ENCODE data around the gene XYLT1.

The XYLT1 gene

GRCh38 chr16:17403859-17404545, 66.8 kb downstream of the XYLT1 start:
- no peak for DNase-seq (ENCODE audit: low read depth in 2 of 2)

- DNase-seq (ENCODE audit: low read depth in 2 of 2), result no peak
Observed at GRCh38 chr16:17403156-17403809, 67.5 kb downstream of the XYLT1 start.

GRCh38 chr16:17397499-17397891, 73.3 kb downstream of the XYLT1 start:
- DNase-seq (ENCODE audit: low read depth in 2 of 2), result no peak

- no peak for DNase-seq (ENCODE audit: low read depth in 2 of 2)
Observed at GRCh38 chr16:17396762-17397498, 73.8 kb downstream of the XYLT1 start.

DNA sequence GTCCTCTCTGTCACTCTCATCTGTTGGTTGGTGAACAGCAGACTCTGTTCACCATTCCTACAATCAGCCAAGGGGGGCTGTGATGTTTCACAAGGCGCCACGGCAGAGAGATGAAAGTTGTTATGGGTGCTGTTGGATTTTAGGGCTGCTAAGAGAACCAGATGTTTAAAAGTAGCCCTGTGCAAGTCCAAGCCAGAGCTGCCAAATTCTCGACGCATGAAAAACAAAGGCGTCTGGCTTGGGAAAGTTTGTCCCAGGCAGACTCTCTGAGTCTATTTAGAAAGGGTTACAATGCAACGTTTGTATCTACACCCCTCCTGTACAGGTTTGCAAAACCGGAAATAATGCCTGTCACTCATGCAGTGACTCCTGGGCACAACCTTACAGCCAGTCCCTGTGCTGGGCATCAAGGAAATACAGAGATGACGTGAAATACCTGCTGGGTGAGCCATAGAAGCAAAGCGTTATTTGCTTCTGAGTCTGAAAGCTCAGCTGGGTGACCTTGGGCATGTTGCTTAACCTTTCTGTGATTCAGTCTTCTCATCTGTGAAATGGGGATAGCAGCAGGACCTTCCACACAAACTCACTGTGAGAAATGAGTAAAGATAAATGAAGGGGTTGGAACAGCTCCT, 74.8 kb downstream of the XYLT1 start:
- no peak for DNase-seq (ENCODE audit: low read depth in 2 of 2)

DNA sequence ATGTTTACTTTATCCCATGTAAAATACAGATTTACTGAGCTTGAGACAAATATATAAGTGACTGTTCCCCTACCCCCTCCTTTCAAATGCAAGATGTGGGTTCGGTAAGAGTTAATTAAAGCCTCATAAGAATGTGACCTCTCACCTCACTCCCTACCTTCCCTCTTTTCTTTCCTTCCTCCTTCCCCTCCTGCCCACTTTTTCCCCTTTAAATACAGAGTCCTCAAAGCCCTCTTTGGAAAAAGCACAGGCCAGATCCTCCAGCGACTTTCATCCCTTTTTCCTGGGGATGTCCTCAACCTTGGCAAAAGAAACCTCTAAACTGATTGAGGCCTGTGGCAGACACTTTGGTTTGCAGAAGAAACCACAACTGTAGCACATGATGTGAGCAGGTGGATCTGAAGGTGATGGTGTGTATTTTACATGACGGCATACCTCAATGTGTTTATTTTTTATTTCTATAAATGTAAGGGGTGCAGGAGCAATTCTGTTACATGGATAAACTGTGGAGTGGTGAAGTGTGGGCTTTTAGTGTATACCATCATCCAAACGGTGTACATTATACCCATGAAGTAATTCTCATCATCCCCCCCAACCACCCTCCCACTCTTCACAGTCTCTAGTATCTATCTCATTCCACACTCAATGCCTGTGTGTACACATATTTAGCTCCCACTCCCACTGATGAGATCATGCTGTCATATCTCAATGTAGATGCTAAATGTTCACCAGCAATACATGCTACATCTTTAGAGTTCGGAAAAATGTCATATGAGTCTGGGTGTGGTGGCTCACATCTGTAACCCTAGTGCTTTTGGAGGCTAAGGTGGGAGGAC, 77.7 kb downstream of the XYLT1 start:
- DNase-seq (ENCODE audit: low read depth in 2 of 2), result no peak

DNA sequence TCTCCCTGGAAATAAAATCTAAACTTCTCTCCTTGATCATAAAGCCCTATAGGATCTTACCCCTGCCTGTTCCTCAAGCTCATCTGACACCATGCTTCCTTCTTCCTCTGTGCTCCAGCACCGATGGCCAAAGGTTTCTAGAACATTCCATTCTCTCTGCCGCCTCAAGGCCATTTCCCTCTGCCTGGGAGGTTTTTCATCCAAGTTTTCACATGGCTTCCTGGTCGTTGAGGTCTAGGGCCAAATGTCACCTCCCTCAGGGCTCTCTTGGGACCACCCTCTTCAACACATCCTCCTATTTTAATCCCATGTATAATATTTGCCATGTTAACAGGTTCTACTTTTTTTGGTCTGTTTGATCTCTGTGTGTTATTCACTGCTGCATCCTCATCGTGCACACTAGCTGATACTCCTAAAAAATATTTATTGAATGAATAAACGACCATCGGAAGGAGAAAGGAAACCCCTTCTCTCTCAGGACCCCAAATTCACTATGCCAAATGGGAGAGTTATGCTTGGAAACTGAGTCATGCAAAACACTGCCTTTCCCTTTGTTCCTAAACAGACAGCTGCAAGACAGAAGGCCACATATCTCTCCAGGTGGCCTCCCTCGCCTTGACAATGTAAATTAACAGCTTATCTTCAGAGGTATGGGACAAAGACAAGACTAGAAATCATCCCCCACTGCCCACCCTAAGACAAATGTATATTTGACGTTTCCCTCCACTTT, 78.5 kb downstream of the XYLT1 start:
- no peak for DNase-seq (ENCODE audit: low read depth in 2 of 2)

GRCh38 chr16:17391715-17392114, 79.0 kb downstream of the XYLT1 start:
- no peak for DNase-seq (ENCODE audit: low read depth in 2 of 2)

- no peak for DNase-seq (ENCODE audit: low read depth in 2 of 2)
Observed at GRCh38 chr16:17389384-17389783, 81.4 kb downstream of the XYLT1 start.

- DNase-seq (ENCODE audit: low read depth in 2 of 2), result no peak
Observed at GRCh38 chr16:17387256-17387655, 83.5 kb downstream of the XYLT1 start.

- DNase-seq (ENCODE audit: low read depth in 2 of 2), result no peak
Observed at GRCh38 chr16:17386229-17386628, 84.5 kb downstream of the XYLT1 start.

GRCh38 chr16:17384471-17384870, 86.3 kb downstream of the XYLT1 start:
- DNase-seq (ENCODE audit: low read depth in 2 of 2), result no peak

GRCh38 chr16:17382949-17383863, 87.6 kb downstream of the XYLT1 start:
- no peak for DNase-seq (ENCODE audit: low read depth in 2 of 2)

DNA sequence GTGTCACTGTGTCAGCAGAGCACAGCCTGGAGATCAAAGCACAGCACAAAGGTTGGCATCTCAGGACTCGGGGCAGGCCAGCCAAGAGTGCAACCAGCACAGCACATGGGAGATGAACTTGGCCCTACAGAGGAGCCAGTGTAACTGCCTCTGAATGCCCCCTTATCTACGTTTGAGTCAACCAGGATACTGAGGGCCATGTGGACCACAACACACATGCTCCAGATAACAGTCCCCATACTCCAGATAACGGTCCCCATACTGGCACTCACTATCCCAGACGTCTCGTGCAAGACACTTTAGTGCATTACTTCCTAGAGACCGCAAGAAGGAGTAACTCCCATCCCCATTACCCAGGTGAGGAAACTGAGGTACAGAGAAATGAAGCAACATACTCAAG, 88.2 kb downstream of the XYLT1 start:
- DNase-seq (ENCODE audit: low read depth in 2 of 2), result no peak

- no peak for DNase-seq (ENCODE audit: low read depth in 2 of 2)
Observed at GRCh38 chr16:17381784-17382183, 89.0 kb downstream of the XYLT1 start.

- no peak for DNase-seq (ENCODE audit: low read depth in 2 of 2)
Observed at GRCh38 chr16:17380613-17381012, 90.1 kb downstream of the XYLT1 start.

DNA sequence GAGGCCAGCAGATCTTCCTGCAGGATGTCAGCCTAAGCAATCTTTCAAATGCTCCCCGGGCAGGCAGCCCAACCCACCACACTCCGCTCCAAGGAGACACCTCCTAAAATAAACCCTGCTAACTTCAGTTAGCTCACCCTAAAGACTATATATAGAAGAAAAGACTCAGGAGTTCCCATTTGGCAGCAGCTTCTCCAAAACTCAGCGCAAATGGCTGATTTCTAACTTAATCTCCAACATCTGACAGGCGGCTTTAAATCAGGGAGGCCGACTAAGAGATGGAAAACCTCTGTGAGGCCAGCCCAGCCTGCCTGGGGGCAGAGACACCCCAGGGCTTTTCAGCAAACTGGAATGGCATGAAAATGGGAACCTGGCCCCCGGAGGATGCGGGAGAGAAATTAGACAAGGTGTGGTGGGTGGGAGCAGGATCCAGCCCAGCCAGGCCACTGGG, 91.6 kb downstream of the XYLT1 start:
- no peak for DNase-seq (ENCODE audit: low read depth in 2 of 2)

- DNase-seq (ENCODE audit: low read depth in 2 of 2), result no peak
Observed at GRCh38 chr16:17377360-17378324, 93.1 kb downstream of the XYLT1 start.

Measured in stimulated activated CD4-positive, alpha-beta T cell treated with anti-CD3 and anti-CD28 coated beads, Interleukin-1b, Interleukin-23, amount 100 ng/mL, for 4 hours (primary cell).